OCI-LY1 (cell line): ENCODE measurements around the gene NR1H2.
"Not testable (repeated sequence)": the region's sequence is repeated elsewhere in the genome, so short reads cannot be mapped to it uniquely, and the experiment has no call there.

Source experiments
- H2AFZ ChIP-seq: fragments of 200-600 bp; sonication (generic), shearing (Covaris generic); 2 replicates; pipeline ENCODE4 v1.6.0; 2014; ENCODE audit warnings: antibody characterized with exemption, mild to moderate bottlenecking, low read length
- H3F3A ChIP-seq: fragments of 200-600 bp; sonication (generic), shearing (Covaris generic); 2 replicates; pipeline ENCODE4 v1.6.0; 2014; ENCODE audit warnings: mild to moderate bottlenecking, antibody characterized with exemption, low read length, moderate library complexity; ENCODE audit not compliant: insufficient read depth
- H3K27ac ChIP-seq: fragments of 200-600 bp; sonication (generic); 2 replicates; pipeline ENCODE4 v1.5.1; 2014; ENCODE audit warnings: low read length, mixed run types, mild to moderate bottlenecking, low read depth; ENCODE audit not compliant: poor library complexity, severe bottlenecking
- H3K27me3 ChIP-seq: fragments of 200-600 bp; sonication (generic); 2 replicates; pipeline ENCODE4 v1.6.0; 2014; ENCODE audit warnings: antibody characterized with exemption, mild to moderate bottlenecking, low read length, moderate library complexity; ENCODE audit not compliant: insufficient read depth
- H3K36me3 ChIP-seq: fragments of 200-600 bp; sonication (generic); 2 replicates; pipeline ENCODE4 v1.6.1; 2014; ENCODE audit warnings: mild to moderate bottlenecking, antibody characterized with exemption, low read length, moderate library complexity, mixed read lengths; ENCODE audit not compliant: insufficient read depth
- H3K4me1 ChIP-seq: fragments of 200-600 bp; sonication (generic); 2 replicates; pipeline ENCODE4 v1.5.1; 2014; ENCODE audit warnings: mild to moderate bottlenecking, low read length, moderate library complexity; ENCODE audit not compliant: insufficient read depth, severe bottlenecking
- H3K4me2 ChIP-seq: fragments of 200-600 bp; sonication (generic), shearing (Covaris generic); 2 replicates; pipeline ENCODE4 v1.6.1; 2014; ENCODE audit warnings: low read length
- H3K4me3 ChIP-seq: fragments of 200-600 bp; sonication (generic); 2 replicates; pipeline ENCODE4 v1.5.1; 2014; ENCODE audit warnings: low read length, low read depth, mild to moderate bottlenecking, mixed read lengths; ENCODE audit not compliant: poor library complexity, severe bottlenecking
- H3K79me2 ChIP-seq: fragments of 200-600 bp; shearing (Covaris generic); 2 replicates; pipeline ENCODE4 v1.6.1; 2016; ENCODE audit warnings: mixed run types, low read length, mixed read lengths; ENCODE audit not compliant: insufficient read depth
- H3K9ac ChIP-seq: fragments of 200-600 bp; sonication (generic), shearing (Covaris generic); 2 replicates; pipeline ENCODE4 v1.6.1; 2014; ENCODE audit warnings: mild to moderate bottlenecking, low read length, mixed read lengths
- H3K9me2 ChIP-seq: fragments of 200-600 bp; sonication (generic), shearing (Covaris generic); 2 replicates; pipeline ENCODE4 v1.6.1; 2014; ENCODE audit warnings: low read depth, mild to moderate bottlenecking, low read length, mixed read lengths
- H3K9me3 ChIP-seq: fragments of 200-600 bp; shearing (Covaris generic); 2 replicates; pipeline ENCODE4 v1.6.1; 2014; ENCODE audit warnings: low read length, mixed read lengths
- H4K20me1 ChIP-seq: fragments of 200-600 bp; sonication (generic), shearing (Covaris generic); 2 replicates; pipeline ENCODE4 v1.6.0; 2016; ENCODE audit warnings: mild to moderate bottlenecking, low read length; ENCODE audit not compliant: insufficient read depth
- EZH2 ChIP-seq: fragments of 200-600 bp; sonication (generic), shearing (Covaris generic); IDR thresholded peaks from 2 replicates; pipeline ENCODE4 v1.8.0; 2017; ENCODE audit warnings: borderline replicate concordance, mixed run types, mild to moderate bottlenecking, antibody characterized with exemption, low read length, moderate library complexity, mixed read lengths
- TF ChIP-seq, protein P1 (sequence below): fragments of 200-600 bp; sonication (generic), shearing (Covaris generic); IDR thresholded peaks from 2 replicates; pipeline ENCODE4 v1.5.1; 2017; ENCODE audit warnings: mild to moderate bottlenecking, antibody characterized with exemption, low read length, moderate library complexity, mixed read lengths

The NR1H2 gene

GRCh38 chr19:50349277-50350057 lies 26.8 kb upstream of the NR1H2 start:
- Histone ChIP-seq H3K27ac (peak overlapping the region; percentile 91), H3K9me2 (no peaks in the 10 kb centered on the region), H3F3A (no peaks in the 10 kb centered on the region), H3K79me2 (no peaks in the 10 kb centered on the region), H3K4me2 (peak overlapping the region; percentile 82), H3K9ac (peak overlapping the region; percentile 72), H3K27me3 (no peaks in the 10 kb centered on the region), H4K20me1 (no peaks in the 10 kb centered on the region), H3K9me3 (no peaks in the 10 kb centered on the region), H3K4me3 (peak overlapping the region; percentile 60), H2AFZ (no peak overlapping the region), H3K4me1 (peaks cover 57% of the 10 kb centered on the region), H3K36me3 (no peaks in the 10 kb centered on the region)
- TF ChIP-seq, protein P1, sequence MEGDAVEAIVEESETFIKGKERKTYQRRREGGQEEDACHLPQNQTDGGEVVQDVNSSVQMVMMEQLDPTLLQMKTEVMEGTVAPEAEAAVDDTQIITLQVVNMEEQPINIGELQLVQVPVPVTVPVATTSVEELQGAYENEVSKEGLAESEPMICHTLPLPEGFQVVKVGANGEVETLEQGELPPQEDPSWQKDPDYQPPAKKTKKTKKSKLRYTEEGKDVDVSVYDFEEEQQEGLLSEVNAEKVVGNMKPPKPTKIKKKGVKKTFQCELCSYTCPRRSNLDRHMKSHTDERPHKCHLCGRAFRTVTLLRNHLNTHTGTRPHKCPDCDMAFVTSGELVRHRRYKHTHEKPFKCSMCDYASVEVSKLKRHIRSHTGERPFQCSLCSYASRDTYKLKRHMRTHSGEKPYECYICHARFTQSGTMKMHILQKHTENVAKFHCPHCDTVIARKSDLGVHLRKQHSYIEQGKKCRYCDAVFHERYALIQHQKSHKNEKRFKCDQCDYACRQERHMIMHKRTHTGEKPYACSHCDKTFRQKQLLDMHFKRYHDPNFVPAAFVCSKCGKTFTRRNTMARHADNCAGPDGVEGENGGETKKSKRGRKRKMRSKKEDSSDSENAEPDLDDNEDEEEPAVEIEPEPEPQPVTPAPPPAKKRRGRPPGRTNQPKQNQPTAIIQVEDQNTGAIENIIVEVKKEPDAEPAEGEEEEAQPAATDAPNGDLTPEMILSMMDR, result peak; percentile 66
- TF ChIP-seq EZH2, result no peak

DNA sequence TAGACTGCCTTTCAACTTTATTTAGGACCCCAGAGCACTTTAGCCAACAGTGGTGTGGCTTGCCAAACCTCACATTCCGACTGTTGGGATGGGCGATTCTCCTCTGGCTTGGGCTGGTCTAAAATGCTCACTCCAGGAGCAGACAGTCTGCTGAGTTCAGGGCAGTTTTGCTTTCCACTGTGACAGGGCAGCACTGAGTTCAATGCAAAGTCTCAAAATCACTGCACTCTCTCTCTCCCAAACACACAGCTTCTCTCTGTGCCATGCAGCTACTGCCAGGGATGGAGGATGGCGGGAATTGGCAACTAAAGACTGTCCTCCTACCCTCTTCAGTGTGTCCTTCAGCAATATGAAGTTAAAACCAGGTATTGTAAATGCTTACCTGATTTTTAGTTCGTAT lies 24.0 kb upstream of the NR1H2 start:
- Histone ChIP-seq H3K4me2 (no peak overlapping the region), H3K27me3 (no peaks in the 10 kb centered on the region), H3K9ac (no peak overlapping the region), H3F3A (no peaks in the 10 kb centered on the region), H3K27ac (no peak overlapping the region), H3K36me3 (no peaks in the 10 kb centered on the region), H3K79me2 (no peaks in the 10 kb centered on the region), H2AFZ (no peak overlapping the region), H3K9me2 (no peaks in the 10 kb centered on the region), H3K4me1 (peaks cover 31% of the 10 kb centered on the region), H4K20me1 (no peaks in the 10 kb centered on the region), H3K9me3 (no peaks in the 10 kb centered on the region), H3K4me3 (no peak overlapping the region)
- TF ChIP-seq, protein P1, result no peak
- no peak for TF ChIP-seq EZH2

DNA sequence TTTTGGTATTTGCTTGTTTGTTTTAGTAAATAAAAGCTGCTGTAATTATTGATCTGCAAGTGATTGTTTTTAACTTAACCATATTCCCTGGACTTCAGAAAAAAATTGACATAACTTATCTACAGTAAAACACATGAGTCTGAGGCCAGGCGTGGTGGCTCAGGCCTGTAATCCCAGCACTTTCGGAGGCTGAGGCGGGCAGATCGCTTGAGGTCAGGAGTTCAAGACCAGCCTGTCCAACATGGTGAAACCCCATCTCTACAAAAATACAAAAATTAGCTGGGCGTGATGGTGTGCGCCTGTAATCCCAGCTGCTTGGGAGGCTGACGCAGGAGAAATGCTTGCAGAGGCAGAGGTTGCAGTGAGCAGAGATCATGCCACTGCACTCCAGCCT lies 22.8 kb upstream of the NR1H2 start:
- not testable (repeated sequence) for H3K9me3 ChIP-seq, H2AFZ ChIP-seq, H3K36me3 ChIP-seq, H3K79me2 ChIP-seq, H4K20me1 ChIP-seq, H3K4me3 ChIP-seq, H3K9me2 ChIP-seq, H3K27me3 ChIP-seq, H3K9ac ChIP-seq, H3F3A ChIP-seq, H3K27ac ChIP-seq, H3K4me2 ChIP-seq
- H3K4me1 ChIP-seq, result peaks cover 24% of the 10 kb centered on the region

GRCh38 chr19:50356691-50357177 lies 19.5 kb upstream of the NR1H2 start:
- H3K9ac ChIP-seq, result no peak overlapping the region
- peaks cover 21% of the 10 kb centered on the region for H3K4me1 ChIP-seq
- no peaks in the 10 kb centered on the region for H4K20me1 ChIP-seq
- peak overlapping the region; percentile 88 for H3K4me2 ChIP-seq
- H3K36me3 ChIP-seq, result no peaks in the 10 kb centered on the region
- no peaks in the 10 kb centered on the region for H3K27me3 ChIP-seq
- no peaks in the 10 kb centered on the region for H3K79me2 ChIP-seq
- no peak overlapping the region for H3K27ac ChIP-seq
- peak overlapping the region; percentile 64 for H3K4me3 ChIP-seq
- no peaks in the 10 kb centered on the region for H3F3A ChIP-seq
- H2AFZ ChIP-seq, result no peak overlapping the region
- H3K9me3 ChIP-seq, result no peaks in the 10 kb centered on the region
- TF ChIP-seq, protein P1, result no peak
- no peak for TF ChIP-seq EZH2
- H3K9me2 ChIP-seq, result no peaks in the 10 kb centered on the region
